ENCODE data around the gene PLEKHJ1. TPM values are rescaled to one million over a fixed set of nuclear protein-coding genes. Genes with fewer than 3 reads are reported as not detected.

The PLEKHJ1 gene
- total and polyA plus RNA-seq, 2 of the 13 experiments (the other 11 are each of a cell fraction or from before 2014, with no cell fraction given), result 70.5 to 130 TPM

DNA sequence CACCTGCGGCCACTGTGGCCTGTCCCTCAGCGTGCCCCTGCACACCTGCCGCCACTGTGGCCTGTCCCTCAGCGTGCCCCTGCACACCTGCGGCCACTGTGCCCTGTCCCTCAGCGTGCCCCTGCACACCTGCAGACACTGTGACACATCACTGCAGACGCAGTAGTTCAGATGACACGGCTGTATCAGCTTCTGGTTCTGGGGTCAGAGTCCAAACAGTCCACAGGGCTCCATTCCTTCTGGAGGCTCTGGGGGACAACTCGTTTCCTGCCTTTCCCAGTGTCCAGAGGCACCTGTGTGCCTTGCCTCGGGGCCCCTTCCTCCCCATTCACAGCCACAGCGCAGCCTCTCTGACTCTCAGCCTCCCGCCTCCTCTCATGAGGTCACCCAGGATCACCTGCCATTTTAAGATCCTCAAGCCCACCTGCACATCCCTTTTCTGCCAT lies 6.0 kb upstream of the PLEKHJ1 start (continued):
- TF ChIP-seq ATF1 (CRISPR knock-in tag; IDR thresholded peaks at IDR 0.05), result no peak
- TF ChIP-seq SMAD9 (CRISPR knock-in tag; IDR thresholded peaks at IDR 0.05), result no peak
- TF ChIP-seq KDM6A (CRISPR knock-in tag; IDR thresholded peaks at IDR 0.05; ENCODE audit: low read depth), result no peak
- TF ChIP-seq KDM5B (CRISPR knock-in tag; IDR thresholded peaks at IDR 0.05; ENCODE audit: borderline replicate concordance), result peak; percentile 48; the same call in 1 of the 2 replicates
- TF ChIP-seq EHMT2 (IDR thresholded peaks at IDR 0.05; ENCODE audit: borderline replicate concordance, low read depth, low read length), result no peak
- TF ChIP-seq, protein P1, sequence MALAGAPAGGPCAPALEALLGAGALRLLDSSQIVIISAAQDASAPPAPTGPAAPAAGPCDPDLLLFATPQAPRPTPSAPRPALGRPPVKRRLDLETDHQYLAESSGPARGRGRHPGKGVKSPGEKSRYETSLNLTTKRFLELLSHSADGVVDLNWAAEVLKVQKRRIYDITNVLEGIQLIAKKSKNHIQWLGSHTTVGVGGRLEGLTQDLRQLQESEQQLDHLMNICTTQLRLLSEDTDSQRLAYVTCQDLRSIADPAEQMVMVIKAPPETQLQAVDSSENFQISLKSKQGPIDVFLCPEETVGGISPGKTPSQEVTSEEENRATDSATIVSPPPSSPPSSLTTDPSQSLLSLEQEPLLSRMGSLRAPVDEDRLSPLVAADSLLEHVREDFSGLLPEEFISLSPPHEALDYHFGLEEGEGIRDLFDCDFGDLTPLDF (CRISPR knock-in tag; IDR thresholded peaks at IDR 0.05), result no peak
- no peak for TF ChIP-seq GATA4 (IDR thresholded peaks at IDR 0.05; ENCODE audit: borderline replicate concordance, low read depth)
- TF ChIP-seq RXRB (CRISPR knock-in tag; IDR thresholded peaks at IDR 0.05; ENCODE audit: borderline replicate concordance), result peak; percentile 60
- TF ChIP-seq ZNF749 (CRISPR knock-in tag; IDR thresholded peaks at IDR 0.05; ENCODE audit: borderline replicate concordance), result no peak
- TF ChIP-seq ZFY (CRISPR knock-in tag; IDR thresholded peaks at IDR 0.05), result peak; percentile 2; the same call in 1 of the 2 replicates
- TF ChIP-seq, protein P2, sequence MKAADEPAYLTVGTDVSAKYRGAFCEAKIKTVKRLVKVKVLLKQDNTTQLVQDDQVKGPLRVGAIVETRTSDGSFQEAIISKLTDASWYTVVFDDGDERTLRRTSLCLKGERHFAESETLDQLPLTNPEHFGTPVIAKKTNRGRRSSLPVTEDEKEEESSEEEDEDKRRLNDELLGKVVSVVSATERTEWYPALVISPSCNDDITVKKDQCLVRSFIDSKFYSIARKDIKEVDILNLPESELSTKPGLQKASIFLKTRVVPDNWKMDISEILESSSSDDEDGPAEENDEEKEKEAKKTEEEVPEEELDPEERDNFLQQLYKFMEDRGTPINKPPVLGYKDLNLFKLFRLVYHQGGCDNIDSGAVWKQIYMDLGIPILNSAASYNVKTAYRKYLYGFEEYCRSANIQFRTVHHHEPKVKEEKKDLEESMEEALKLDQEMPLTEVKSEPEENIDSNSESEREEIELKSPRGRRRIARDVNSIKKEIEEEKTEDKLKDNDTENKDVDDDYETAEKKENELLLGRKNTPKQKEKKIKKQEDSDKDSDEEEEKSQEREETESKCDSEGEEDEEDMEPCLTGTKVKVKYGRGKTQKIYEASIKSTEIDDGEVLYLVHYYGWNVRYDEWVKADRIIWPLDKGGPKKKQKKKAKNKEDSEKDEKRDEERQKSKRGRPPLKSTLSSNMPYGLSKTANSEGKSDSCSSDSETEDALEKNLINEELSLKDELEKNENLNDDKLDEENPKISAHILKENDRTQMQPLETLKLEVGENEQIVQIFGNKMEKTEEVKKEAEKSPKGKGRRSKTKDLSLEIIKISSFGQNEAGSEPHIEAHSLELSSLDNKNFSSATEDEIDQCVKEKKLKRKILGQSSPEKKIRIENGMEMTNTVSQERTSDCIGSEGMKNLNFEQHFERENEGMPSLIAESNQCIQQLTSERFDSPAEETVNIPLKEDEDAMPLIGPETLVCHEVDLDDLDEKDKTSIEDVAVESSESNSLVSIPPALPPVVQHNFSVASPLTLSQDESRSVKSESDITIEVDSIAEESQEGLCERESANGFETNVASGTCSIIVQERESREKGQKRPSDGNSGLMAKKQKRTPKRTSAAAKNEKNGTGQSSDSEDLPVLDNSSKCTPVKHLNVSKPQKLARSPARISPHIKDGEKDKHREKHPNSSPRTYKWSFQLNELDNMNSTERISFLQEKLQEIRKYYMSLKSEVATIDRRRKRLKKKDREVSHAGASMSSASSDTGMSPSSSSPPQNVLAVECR (CRISPR knock-in tag; IDR thresholded peaks at IDR 0.05; ENCODE audit: borderline replicate concordance), result peak; percentile 45; the same call in 1 of the 2 replicates
- TF ChIP-seq, protein P3, sequence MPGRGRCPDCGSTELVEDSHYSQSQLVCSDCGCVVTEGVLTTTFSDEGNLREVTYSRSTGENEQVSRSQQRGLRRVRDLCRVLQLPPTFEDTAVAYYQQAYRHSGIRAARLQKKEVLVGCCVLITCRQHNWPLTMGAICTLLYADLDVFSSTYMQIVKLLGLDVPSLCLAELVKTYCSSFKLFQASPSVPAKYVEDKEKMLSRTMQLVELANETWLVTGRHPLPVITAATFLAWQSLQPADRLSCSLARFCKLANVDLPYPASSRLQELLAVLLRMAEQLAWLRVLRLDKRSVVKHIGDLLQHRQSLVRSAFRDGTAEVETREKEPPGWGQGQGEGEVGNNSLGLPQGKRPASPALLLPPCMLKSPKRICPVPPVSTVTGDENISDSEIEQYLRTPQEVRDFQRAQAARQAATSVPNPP (CRISPR knock-in tag; IDR thresholded peaks at IDR 0.05), result no peak
- TF ChIP-seq ZNF792 (CRISPR knock-in tag; IDR thresholded peaks at IDR 0.05), result no peak
- TF ChIP-seq, protein P4, sequence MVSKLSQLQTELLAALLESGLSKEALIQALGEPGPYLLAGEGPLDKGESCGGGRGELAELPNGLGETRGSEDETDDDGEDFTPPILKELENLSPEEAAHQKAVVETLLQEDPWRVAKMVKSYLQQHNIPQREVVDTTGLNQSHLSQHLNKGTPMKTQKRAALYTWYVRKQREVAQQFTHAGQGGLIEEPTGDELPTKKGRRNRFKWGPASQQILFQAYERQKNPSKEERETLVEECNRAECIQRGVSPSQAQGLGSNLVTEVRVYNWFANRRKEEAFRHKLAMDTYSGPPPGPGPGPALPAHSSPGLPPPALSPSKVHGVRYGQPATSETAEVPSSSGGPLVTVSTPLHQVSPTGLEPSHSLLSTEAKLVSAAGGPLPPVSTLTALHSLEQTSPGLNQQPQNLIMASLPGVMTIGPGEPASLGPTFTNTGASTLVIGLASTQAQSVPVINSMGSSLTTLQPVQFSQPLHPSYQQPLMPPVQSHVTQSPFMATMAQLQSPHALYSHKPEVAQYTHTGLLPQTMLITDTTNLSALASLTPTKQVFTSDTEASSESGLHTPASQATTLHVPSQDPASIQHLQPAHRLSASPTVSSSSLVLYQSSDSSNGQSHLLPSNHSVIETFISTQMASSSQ (IDR thresholded peaks at IDR 0.05; ENCODE audit: low read depth), result no peak
- TF ChIP-seq, protein P4 (CRISPR knock-in tag; IDR thresholded peaks at IDR 0.05; ENCODE audit: borderline replicate concordance), result no peak
- no peak for TF ChIP-seq TMF1 (CRISPR knock-in tag; IDR thresholded peaks at IDR 0.05; ENCODE audit: low read depth)
- TF ChIP-seq TP53 (CRISPR knock-in tag; conservative IDR thresholded peaks at IDR 0.05), result no peak
- TF ChIP-seq, protein P5, sequence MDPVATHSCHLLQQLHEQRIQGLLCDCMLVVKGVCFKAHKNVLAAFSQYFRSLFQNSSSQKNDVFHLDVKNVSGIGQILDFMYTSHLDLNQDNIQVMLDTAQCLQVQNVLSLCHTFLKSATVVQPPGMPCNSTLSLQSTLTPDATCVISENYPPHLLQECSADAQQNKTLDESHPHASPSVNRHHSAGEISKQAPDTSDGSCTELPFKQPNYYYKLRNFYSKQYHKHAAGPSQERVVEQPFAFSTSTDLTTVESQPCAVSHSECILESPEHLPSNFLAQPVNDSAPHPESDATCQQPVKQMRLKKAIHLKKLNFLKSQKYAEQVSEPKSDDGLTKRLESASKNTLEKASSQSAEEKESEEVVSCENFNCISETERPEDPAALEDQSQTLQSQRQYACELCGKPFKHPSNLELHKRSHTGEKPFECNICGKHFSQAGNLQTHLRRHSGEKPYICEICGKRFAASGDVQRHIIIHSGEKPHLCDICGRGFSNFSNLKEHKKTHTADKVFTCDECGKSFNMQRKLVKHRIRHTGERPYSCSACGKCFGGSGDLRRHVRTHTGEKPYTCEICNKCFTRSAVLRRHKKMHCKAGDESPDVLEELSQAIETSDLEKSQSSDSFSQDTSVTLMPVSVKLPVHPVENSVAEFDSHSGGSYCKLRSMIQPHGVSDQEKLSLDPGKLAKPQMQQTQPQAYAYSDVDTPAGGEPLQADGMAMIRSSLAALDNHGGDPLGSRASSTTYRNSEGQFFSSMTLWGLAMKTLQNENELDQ (CRISPR knock-in tag; IDR thresholded peaks at IDR 0.05; ENCODE audit: borderline replicate concordance), result no peak
